ENCODE data around the gene MPPED2.

The MPPED2 gene

DNA sequence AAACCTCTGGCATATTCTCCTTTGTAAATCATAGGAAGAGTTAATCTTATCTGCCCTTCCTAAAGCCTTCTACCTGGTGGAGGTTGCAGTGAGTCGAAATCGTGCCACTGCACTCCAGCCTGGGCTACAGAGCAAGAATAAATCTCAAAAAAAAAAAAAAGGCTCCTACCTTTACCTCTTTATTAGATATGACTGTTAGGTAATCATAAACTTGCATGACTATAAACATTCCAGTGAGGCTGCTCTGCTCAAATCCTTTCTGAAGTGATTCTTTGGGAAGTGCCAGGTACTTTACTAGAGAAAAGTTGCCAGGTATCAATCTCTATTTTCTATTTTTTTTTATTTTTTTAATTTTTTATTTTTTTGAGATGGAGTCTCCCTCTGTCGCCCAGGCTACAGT lies 59.6 kb downstream of the MPPED2 start:
- DNase-seq (ENCODE audit: low read depth in 2 of 2), result no peak

DNA sequence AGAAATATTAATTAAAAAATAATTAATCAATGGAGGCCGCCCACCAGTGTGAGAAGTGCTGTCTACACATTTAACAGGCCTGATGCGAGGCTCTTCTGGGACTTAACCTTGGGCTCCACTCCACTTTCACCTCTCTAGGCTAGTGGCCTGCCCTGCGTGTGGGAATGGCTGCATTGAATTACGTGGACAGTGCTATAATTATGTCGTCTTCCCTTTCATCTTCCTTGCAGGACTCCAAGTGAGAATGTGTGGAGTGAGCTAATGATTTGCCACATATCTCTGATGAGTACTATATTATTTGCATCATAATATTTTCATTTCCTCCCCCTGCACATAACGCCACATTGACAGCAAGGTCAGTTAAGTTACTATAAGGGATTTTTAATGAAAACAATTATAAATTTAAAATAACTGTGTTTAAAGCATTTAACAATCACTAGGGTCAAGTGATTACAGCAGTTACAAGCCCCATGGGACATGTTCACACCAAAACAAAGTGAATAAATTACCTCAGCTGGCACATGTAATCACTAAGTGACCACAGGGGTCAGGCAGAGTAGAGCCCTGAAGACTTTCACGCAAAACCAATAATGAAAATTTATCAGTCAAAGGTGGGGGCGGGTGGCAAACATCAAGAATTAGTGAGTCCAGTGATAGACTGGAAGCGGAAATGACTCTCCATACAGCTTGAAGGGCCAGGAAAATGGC lies 63.5 kb downstream of the MPPED2 start:
- DNase-seq (ENCODE audit: low read depth in 2 of 2), result no peak

DNA sequence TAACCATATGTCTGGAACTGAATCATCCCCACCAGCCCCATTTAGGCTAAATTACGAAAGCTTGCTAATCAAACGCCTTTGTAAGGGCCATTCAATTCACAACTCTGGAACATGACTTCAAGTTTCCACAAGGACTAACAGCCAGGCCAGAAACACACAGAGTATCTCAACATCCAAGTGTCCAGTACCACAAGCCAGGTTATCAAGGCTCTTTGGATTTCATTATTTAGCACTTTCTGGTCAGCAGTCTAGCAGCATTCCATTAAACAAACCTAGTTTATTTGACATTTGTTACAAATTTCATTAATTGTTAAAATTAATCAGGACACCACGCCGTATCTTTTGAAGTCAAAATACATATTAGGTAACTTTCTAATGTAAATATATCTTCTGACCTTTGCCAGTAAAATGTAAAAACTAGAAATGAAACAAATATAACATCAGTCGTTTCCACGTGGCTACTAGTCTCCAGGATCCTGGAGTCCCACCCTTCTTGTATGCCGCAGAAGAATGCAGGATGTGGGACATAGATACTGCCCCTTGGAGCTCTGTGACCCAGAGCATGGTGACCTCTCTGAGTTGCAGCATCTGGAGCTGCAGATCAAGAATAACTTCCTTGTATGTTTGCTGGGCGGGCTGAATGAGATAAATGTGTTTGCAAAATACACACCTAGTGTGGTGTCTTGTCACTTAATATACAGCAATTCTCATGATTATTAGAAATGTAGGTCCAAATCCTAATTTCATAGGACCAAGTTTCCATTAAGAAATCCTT lies 64.7 kb downstream of the MPPED2 start:
- no peak for DNase-seq (ENCODE audit: low read depth in 2 of 2)

- no peak for DNase-seq (ENCODE audit: low read depth in 2 of 2)
Observed at GRCh38 chr11:30513087-30513486, 73.1 kb downstream of the MPPED2 start.

DNA sequence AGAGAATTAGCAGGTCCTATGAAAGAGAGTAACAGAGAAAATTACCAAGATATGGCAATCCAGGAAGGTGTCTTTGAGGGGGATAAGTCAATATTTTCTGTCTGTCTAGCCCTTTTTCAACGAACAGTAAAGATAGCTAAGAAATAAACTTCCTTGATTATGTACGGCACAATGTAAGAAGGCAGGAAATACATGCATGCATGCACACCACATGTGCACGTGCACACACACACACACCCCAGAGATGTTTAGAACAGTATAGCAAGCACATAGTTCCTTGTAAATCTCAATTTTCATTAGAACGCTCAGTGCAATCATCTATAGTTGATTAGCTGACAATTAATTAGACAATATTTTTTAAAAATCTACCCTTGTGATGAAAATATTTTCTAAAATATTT lies 74.7 kb downstream of the MPPED2 start:
- no peak for DNase-seq (ENCODE audit: low read depth in 2 of 2)

GRCh38 chr11:30510750-30511149 lies 75.4 kb downstream of the MPPED2 start:
- DNase-seq (ENCODE audit: low read depth in 2 of 2), result no peak

DNA sequence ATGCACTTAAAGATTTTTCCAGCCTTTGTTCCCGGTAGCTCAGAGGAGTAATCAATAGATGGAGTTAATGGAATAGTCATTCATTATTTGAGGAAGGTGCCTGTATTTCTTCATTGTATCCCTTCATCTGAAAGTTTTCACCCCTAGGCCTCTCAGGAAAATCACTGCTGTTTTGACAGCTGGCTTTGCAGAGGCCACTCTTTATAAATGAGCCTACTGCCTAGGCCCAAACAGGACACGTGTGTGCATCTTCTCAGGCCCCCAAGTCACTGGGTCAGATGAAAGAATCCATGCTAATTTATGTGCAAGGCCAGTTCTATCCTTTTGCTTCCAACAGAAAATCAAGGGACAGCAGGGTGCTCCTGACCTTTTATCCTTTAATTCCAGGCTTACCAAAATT lies 76.8 kb downstream of the MPPED2 start:
- DNase-seq (ENCODE audit: low read depth in 2 of 2), result no peak

DNA sequence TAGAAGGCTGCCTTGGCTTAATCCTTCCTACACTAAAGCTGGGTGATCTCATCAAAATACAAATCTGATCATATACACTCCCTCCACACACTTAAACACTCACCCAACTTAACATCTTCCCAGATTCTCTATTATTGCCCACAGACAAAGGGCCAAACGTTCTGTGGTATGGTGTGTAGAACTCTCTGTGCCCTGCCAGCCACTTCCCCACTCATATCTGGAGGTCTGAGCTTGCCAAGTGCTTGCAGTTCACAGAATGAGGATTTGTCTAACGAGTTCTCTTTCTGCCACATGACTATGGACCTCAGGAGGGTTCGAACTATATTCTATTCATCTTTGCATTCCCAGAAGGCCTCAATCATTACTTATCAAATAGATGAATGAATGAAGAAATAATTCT lies 77.6 kb downstream of the MPPED2 start:
- DNase-seq (ENCODE audit: low read depth in 2 of 2), result no peak

DNA sequence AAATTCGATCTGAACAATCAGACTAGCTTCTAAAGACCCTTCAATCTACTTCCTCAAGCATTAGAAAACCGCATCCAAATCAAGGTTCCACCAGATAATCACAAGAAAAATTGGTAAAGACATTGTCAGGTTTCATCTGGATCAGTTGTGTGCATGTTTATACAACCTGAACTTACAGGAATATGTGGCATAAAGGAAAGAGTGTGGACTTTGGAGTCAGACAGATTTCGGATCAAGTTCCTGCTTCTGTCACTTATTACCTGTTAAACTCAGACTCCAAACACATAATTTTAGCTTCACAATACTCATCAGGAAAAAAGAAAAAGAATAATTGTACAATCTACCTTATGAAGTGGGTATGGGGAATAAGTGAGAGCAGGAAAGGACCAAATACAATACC lies 80.5 kb downstream of the MPPED2 start:
- DNase-seq (ENCODE audit: low read depth in 2 of 2), result no peak

DNA sequence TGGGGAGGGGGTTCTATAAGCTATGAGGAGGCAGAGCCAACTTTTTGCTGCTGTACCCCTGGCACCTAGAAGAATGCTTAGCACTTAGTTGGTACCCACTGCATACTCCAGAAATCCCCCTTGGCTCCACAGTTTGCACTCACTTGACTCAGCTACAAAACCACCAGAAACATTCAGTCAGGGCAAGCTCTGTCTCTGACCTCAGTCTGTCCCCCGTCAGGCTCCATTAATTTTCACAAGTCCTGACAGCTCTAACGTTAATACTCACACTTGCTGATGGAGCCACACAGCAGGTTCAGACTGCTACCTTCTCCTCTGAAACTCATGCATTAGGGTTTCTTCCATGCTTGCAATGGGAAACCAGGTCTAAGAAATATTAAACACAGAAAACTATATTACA lies 81.7 kb downstream of the MPPED2 start:
- DNase-seq (ENCODE audit: low read depth in 2 of 2), result no peak

- no peak for DNase-seq (ENCODE audit: low read depth in 2 of 2)
Observed at GRCh38 chr11:30503156-30503555, 83.0 kb downstream of the MPPED2 start.

GRCh38 chr11:30502305-30502704 lies 83.8 kb downstream of the MPPED2 start:
- DNase-seq (ENCODE audit: low read depth in 2 of 2), result no peak

GRCh38 chr11:30501744-30502143 lies 84.4 kb downstream of the MPPED2 start:
- DNase-seq (ENCODE audit: low read depth in 2 of 2), result no peak

- no peak for DNase-seq (ENCODE audit: low read depth in 2 of 2)
Observed at GRCh38 chr11:30499940-30500339, 86.2 kb downstream of the MPPED2 start.

- DNase-seq (ENCODE audit: low read depth in 2 of 2), result no peak
Observed at GRCh38 chr11:30497600-30497999, 88.6 kb downstream of the MPPED2 start.

DNA sequence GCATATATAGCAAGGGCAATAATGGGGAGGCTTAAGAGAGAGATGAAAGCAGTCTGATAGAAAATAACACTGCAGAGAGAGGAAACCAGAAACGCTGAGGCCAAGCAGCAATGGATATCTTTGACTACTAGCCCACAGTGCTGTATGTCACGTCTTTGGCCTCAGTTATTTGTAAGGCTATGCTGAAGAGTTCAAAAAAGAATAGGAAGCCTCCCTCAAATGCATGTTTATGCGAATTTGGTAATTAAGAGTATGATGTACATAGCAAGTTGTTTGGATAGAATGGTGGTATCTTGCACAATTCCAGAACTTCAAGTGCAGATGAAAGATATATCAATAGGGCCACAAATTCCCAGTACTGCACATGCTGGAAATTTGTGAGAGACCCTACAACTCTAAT lies 89.2 kb downstream of the MPPED2 start:
- no peak for DNase-seq (ENCODE audit: low read depth in 2 of 2)

GRCh38 chr11:30495437-30495836 lies 90.7 kb downstream of the MPPED2 start:
- no peak for DNase-seq (ENCODE audit: low read depth in 2 of 2)

- DNase-seq (ENCODE audit: low read depth in 2 of 2), result no peak
Observed at GRCh38 chr11:30489511-30489910, 96.6 kb downstream of the MPPED2 start.

DNA sequence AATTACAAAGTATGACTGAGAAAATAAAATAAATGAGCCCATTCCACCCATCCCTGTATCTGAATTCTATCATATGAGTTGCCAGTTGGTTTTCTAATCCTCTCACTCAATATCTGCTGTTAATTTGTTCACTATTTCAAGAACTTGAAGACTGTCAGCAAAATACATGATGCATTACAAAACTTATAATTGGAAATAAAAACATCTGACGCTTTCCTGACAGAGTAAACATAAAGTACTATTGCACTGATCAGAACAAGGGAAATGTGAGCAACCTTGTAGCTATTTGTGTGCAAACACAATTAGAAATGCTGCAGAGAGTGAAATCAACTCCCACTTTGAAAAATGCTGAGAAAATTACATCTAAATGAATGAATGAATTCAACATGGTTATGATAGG lies 97.1 kb downstream of the MPPED2 start:
- DNase-seq (ENCODE audit: low read depth in 2 of 2), result no peak

- DNase-seq (ENCODE audit: low read depth in 2 of 2), result peak; percentile 63 to 69
Observed at GRCh38 chr11:30488304-30488998, 97.7 kb downstream of the MPPED2 start.

GRCh38 chr11:30487200-30487898 lies 98.8 kb downstream of the MPPED2 start:
- DNase-seq (ENCODE audit: low read depth in 2 of 2), result peak; percentile 52 to 53

DNA sequence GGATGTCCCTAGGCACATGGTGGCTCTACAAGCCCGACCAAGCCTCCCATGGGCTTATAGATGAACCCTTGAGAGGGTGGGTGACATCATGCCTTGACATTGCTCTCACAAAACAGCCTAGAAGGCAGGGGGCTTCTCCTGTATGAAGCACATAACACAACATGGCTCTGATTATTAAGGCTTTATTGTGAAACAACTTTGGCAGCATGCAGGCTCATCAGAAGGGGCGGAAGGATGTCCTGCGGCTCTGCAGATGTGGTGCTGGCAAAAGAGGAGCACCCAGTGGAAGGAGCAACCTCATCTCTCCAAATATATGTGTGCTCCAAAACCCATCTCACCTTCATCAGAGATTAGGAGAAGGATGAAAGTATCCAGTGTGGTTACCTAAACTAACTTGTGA lies 100.4 kb downstream of the MPPED2 start:
- DNase-seq (ENCODE audit: low read depth in 2 of 2), result no peak
